Medulla oblongata (tissue), 1 donor: ENCODE data around the gene IVNS1ABP.
"Not testable (repeated sequence)": the region's sequence is repeated elsewhere in the genome, so short reads cannot be mapped to it uniquely, and the experiment has no call there.

Experiments
- DNase-seq: peaks from one replicate; pipeline ENCODE4 v3.0.0-alpha.2; 2015; ENCODE audit errors: extremely low spot score

The IVNS1ABP gene

GRCh38 chr1:185317034-185317885 is at the start of gene IVNS1ABP:
Gene IVNS1ABP (minus strand): TSS chr1:185317243. CDS start chr1:185309493, 7,750 bp downstream.
- DNase-seq, result peak; percentile 95

GRCh38 chr1:185365951-185366350 is 48.9 kb upstream of the IVNS1ABP start:
- DNase-seq, result no peak

GRCh38 chr1:185364528-185364927 is 47.5 kb upstream of the IVNS1ABP start:
- DNase-seq, result not testable (repeated sequence)

- no peak for DNase-seq
Observed at GRCh38 chr1:185363205-185363604, 46.2 kb upstream of the IVNS1ABP start.

GRCh38 chr1:185360714-185361113 is 43.7 kb upstream of the IVNS1ABP start:
- DNase-seq, result no peak

DNA sequence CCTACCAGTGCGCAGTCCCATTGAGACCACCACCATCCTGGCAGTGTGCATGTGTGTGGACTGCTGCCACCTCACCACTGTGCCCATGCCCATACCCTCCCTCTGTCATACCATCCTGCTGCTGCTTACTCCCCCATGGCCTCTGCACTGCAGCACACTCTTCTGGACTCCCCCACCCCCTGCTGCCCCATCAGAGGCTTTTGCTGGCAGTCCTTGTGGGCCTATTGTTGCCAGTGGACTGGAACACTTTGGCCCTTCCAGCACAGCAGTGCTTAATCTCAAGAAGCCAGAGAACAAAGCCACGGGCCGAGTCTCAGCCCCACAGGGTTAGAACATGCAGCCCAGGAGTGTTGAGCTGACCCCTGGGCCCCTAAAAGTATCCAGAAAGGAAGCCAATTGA is 41.9 kb upstream of the IVNS1ABP start:
- no peak for DNase-seq

GRCh38 chr1:185355947-185356346 is 38.9 kb upstream of the IVNS1ABP start:
- DNase-seq, result no peak

- no peak for DNase-seq
Observed at GRCh38 chr1:185353124-185353523, 36.1 kb upstream of the IVNS1ABP start.

- no peak for DNase-seq
Observed at GRCh38 chr1:185351734-185352466, 34.9 kb upstream of the IVNS1ABP start.

GRCh38 chr1:185350027-185350442 is 33.0 kb upstream of the IVNS1ABP start:
- DNase-seq, result no peak

DNA sequence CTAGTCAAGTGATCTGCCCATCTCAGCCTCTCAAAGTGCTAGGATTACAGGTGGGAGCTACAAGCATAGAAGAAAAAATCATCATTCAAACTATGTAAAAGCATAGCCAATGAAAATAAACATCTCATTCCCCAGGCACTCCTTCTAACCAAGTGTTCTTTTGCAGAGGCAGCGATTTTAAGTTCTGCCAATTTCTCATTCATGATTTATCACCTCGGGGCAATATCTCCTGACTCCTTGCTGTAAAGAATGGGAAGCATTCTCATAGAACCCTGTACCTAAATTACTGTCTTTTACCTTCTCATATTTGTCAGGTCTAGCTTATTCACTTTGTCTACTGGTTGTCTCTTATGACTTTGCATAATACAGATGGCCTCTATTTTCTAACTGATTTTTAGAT is 32.5 kb upstream of the IVNS1ABP start:
- DNase-seq, result no peak

DNA sequence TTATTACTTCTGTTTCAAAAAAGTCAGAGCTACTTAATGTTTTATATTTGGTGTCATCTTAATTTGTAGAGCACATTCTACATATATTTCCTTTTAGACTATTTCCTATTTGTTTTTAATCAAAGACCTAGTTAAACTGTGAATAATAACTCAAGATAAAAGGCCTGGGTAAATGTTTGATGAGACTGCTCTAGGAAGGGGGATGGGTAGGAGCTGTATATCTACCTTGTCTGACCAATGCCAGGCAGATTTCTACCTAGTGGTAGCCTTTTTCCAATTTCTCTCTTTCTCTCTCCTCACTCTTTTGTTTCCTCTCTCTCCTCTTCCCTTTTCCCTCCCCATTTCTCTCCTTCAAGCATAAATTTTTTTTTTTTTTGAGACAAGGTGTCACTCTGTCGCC is 31.9 kb upstream of the IVNS1ABP start:
- DNase-seq, result no peak

- no peak for DNase-seq
Observed at GRCh38 chr1:185348296-185348695, 31.3 kb upstream of the IVNS1ABP start.

DNA sequence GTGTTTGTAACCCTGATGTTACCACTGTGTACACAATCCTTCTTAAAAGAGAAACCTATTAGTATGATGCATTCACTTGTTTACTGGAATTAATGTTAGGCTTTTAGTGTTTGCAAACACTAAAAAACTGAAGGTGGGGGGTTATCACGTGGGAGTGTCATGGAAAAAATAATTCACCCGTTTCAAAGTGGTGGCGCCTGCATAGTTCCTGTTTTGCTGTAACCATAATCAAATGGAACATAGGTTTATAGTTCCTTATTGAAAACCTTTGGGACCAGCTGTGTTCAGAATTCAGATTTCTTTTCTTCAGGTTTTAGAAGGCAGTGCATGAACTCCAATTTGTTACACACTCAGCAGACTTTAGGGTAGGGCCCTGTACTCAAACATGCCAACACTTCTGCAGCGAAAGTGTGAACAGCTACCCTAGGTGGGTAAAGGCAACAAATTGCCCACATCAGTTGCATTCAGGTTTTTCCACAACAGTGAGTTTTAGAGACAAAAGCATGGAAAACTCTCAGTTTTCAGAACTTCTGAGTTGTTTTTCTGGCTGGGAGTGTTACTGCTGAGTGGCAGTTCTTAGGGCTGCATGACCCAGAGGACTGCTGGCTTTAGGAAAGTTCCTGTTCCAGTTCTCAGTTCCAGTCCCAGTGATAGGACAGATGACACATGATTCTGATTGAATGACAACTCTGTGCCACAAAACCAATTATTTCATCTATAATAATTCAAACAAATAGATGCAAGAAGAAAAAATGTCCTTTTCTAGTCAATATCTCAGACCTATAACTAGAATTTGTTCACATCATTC is 29.1 kb upstream of the IVNS1ABP start:
- DNase-seq, result peak; percentile 46

- DNase-seq, result peak; percentile 74
Observed at GRCh38 chr1:185343306-185343705, 26.3 kb upstream of the IVNS1ABP start.

- no peak for DNase-seq
Observed at GRCh38 chr1:185342672-185343259, 25.7 kb upstream of the IVNS1ABP start.

GRCh38 chr1:185342017-185342416 is 25.0 kb upstream of the IVNS1ABP start:
- no peak for DNase-seq

DNA sequence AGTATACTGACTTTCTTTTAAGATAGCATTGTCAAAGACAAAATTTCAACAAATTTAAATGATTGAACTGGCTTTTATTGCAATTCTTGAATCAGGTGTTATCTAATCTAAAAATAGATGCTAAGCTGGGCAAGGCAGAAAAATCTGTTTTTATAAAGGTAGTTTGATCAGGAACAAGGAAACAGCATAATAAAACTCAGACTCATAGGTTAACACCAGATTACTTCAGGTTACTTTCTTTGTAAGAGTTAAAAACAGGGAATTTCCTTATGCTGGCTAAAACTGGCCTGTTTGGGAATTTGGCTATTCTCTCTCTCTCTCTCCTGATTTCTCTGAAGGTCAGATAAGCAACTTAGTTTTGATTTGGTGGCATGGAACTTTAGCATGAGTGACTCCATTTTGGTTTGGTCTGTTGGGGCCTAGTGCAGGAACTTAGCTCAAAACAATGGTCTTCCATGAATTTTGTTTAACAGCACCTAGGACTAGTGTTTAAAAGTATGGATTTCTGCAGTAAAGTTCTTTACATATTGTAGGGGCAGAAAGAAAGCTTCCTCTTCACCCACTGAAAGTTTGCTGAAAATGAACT is 24.2 kb upstream of the IVNS1ABP start:
- no peak for DNase-seq

DNA sequence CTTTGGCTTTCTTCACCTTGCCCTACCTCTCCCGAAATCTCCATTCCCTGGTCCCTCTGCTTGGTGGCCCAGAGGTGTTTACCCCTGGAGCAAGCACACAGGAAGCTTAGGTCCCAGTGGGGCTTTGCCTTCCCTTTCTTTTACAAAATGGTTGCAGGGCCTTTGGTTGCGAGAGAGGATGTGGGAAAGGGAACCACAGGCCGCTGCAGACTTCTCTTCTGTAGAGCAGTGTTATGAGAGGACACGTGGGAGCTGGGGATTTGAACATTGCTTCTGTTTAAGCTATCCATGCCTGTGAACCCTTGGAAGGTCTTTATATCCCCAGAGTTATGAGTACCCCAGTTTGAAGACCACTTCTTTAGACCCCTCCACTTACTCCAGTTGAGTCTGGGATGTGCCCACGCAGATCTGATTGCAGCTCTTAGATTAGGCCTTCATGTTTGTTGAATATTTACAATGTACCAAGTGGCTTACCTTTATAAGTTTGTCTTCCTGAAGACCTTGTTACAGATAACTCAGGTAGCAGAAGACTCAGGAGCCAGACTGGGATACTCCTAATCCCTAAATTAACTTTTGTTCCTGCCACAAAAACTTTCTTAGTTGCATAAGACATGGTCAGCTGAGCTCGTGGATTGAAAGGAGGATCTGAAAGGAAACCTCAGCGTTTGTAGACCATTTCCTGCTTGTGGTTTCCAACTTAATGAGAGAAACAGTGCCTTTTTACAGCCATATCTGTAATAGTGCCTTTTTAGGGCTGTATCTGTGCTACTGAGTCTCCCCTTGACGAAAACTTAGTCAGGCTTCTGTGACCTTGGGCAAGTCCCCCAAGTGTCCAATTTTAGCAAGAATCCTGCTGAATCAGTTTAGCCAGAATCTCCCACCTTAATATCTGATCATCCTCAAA is 21.9 kb upstream of the IVNS1ABP start:
- DNase-seq, result peak; percentile 74

GRCh38 chr1:185337246-185337645 is 20.2 kb upstream of the IVNS1ABP start:
- no peak for DNase-seq
